IMR-90 (cell line): Measurements from ENCODE around the gene RAD51B. TPM values are rescaled to one million over a fixed set of nuclear protein-coding genes. Genes with fewer than 3 reads are reported as not detected.
A peak's percentile ranks its signal among the peaks of the same experiment; 100 is the strongest.

Experiments
- ATAC-seq: fragments of 200-7000 bp; cut with Tn5 transposase; 2 replicates; pipeline ENCODE4 v1.9.1; 2020; ENCODE audit warnings: low read depth, mild to moderate bottlenecking, moderate library complexity
- BruUV-seq: library from RNA; stranded (reverse); fragments of 400-500 nt; replicated peaks from 2 replicates; lab custom pipeline; 2021; lab: Mats Ljungman, UMichigan
- CTCF ChIA-PET: fragments of 300-600 bp; formaldehyde crosslinking; extraction: SDS; loops from one replicate; lab custom pipeline; 2021; ENCODE audit warnings: antibody characterized with exemption; lab: Yijun Ruan, JAX
- POLR2A ChIA-PET: fragments of 300-600 bp; sonication (Branson Sonifier 250); formaldehyde crosslinking; loops from one replicate; lab custom pipeline; 2022; ENCODE audit warnings: antibody characterized with exemption; ENCODE audit not compliant: unreplicated experiment; lab: Charles Lee
- DNase-seq: peaks from one replicate; pipeline ENCODE4 v3.0.0; 2013
- H2AFZ ChIP-seq: replicated peaks from 2 replicates; pipeline ENCODE3; 2013; ENCODE audit warnings: low read length, mild to moderate bottlenecking; ENCODE audit not compliant: poor library complexity
- H2AK5ac ChIP-seq: 2 replicates; pipeline ENCODE4 v1.6.1; 2013; ENCODE audit warnings: low read depth, low read length, inconsistent platforms
- H2AK9ac ChIP-seq: replicated peaks from 2 replicates; pipeline ENCODE3; 2013; ENCODE audit warnings: mild to moderate bottlenecking, low read depth, low read length, moderate library complexity; ENCODE audit not compliant: poor library complexity
- H2BK120ac ChIP-seq: 2 replicates; pipeline ENCODE4 v1.6.1; 2013; ENCODE audit warnings: low read depth, low read length, inconsistent platforms
- H2BK15ac ChIP-seq: 3 replicates; pipeline ENCODE4 v1.6.1; 2013; ENCODE audit warnings: low read depth, low read length, inconsistent platforms
- H2BK20ac ChIP-seq: 2 replicates; pipeline ENCODE4 v1.6.1; 2013; ENCODE audit warnings: low read depth, mild to moderate bottlenecking, inconsistent platforms, low read length, moderate library complexity
- H2BK5ac ChIP-seq: 2 replicates; pipeline ENCODE4 v1.6.1; 2013; ENCODE audit warnings: mild to moderate bottlenecking, low read depth, low read length, inconsistent platforms; ENCODE audit not compliant: poor library complexity, severe bottlenecking
- H3K14ac ChIP-seq: replicated peaks from 2 replicates; pipeline ENCODE4 v1.6.1; 2013; ENCODE audit warnings: low read depth, low read length, inconsistent platforms
- H3K18ac ChIP-seq: 2 replicates; pipeline ENCODE4 v1.6.1; 2013; ENCODE audit warnings: low read depth, low read length, control low read depth
- H3K23ac ChIP-seq: 2 replicates; pipeline ENCODE4 v1.6.1; 2013; ENCODE audit warnings: low read depth, low read length, inconsistent platforms
- H3K27ac ChIP-seq: 2 replicates; pipeline ENCODE4 v1.5.1; 2013; ENCODE audit warnings: mild to moderate bottlenecking, control low read depth, low read length; ENCODE audit not compliant: insufficient read depth
- H3K27me3 ChIP-seq: 2 replicates; pipeline ENCODE4 v1.6.1; 2013; ENCODE audit warnings: low read length; ENCODE audit not compliant: control insufficient read depth, insufficient read depth
- H3K36me3 ChIP-seq: 2 replicates; pipeline ENCODE4 v1.6.1; 2013; ENCODE audit warnings: low read length, mixed read lengths; ENCODE audit not compliant: control insufficient read depth, insufficient read depth
- H3K4ac ChIP-seq: 2 replicates; pipeline ENCODE4 v1.6.1; 2013; ENCODE audit warnings: low read depth, low read length, inconsistent platforms
- H3K4me1 ChIP-seq: 2 replicates; pipeline ENCODE4 v1.6.1; 2013; ENCODE audit warnings: low read length, mixed read lengths; ENCODE audit not compliant: control insufficient read depth, insufficient read depth
- H3K4me2 ChIP-seq: 2 replicates; pipeline ENCODE4 v1.6.1; 2013; ENCODE audit warnings: low read depth, mild to moderate bottlenecking, control low read depth, low read length, moderate library complexity
- H3K4me3 ChIP-seq: 2 replicates; pipeline ENCODE4 v1.5.1; 2013; ENCODE audit warnings: low read depth, mild to moderate bottlenecking, control low read depth, low read length, moderate library complexity; ENCODE audit not compliant: insufficient read depth
- H3K56ac ChIP-seq: 2 replicates; pipeline ENCODE4 v1.6.1; 2013; ENCODE audit warnings: low read length, inconsistent platforms; ENCODE audit not compliant: insufficient read depth; ENCODE audit errors: extremely low read depth
- H3K79me1 ChIP-seq, 2 experiments: 2 replicates each; pipeline ENCODE4 v1.6.1; 2013; ENCODE audit warnings: low read length in 2 of 2, inconsistent platforms in 1 of 2, low read depth in 1 of 2
- H3K9ac ChIP-seq: 2 replicates; pipeline ENCODE4 v1.6.1; 2013; ENCODE audit warnings: low read depth, low read length, control low read depth
- H3K9me1 ChIP-seq: 2 replicates; pipeline ENCODE4 v1.6.1; 2013; ENCODE audit warnings: low read length, inconsistent platforms; ENCODE audit not compliant: insufficient read depth
- H3K9me3 ChIP-seq: 2 replicates; pipeline ENCODE4 v1.6.1; 2013; ENCODE audit warnings: low read length; ENCODE audit not compliant: control insufficient read depth, insufficient read depth
- H4K20me1 ChIP-seq: 2 replicates; pipeline ENCODE4 v1.6.1; 2013; ENCODE audit warnings: low read length, inconsistent platforms; ENCODE audit not compliant: insufficient read depth
- H4K5ac ChIP-seq: 2 replicates; pipeline ENCODE4 v1.6.1; 2013; ENCODE audit warnings: mild to moderate bottlenecking, low read depth, low read length, control low read depth
- H4K8ac ChIP-seq, 2 experiments: 2 replicates each; pipeline ENCODE4 v1.6.1; 2013; ENCODE audit warnings: low read depth in 2 of 2, low read length in 2 of 2, control low read depth in 1 of 2, inconsistent platforms in 1 of 2
- H4K91ac ChIP-seq: 2 replicates; pipeline ENCODE4 v1.6.1; 2013; ENCODE audit warnings: low read depth, low read length, inconsistent platforms; ENCODE audit not compliant: insufficient read depth
- CEBPB ChIP-seq: IDR thresholded peaks from 2 replicates; pipeline ENCODE4 v1.6.1; 2012; ENCODE audit warnings: low read depth, low read length, improper control_type of control experiment
- CHD1 ChIP-seq: IDR thresholded peaks from 2 replicates; pipeline ENCODE4 v1.6.1; 2012; ENCODE audit warnings: low read depth, low read length, improper control_type of control experiment
- ELK1 ChIP-seq: fragments of 150-350 bp; IDR thresholded peaks from 2 replicates; pipeline ENCODE4 v1.6.1; 2016; ENCODE audit warnings: low read depth, mild to moderate bottlenecking, low read length, moderate library complexity, borderline replicate concordance
- FOS ChIP-seq: fragments of 150-350 bp; IDR thresholded peaks from 2 replicates; pipeline ENCODE4 v1.6.1; 2016; ENCODE audit warnings: low read depth, low read length
- MAFK ChIP-seq: IDR thresholded peaks from 2 replicates; pipeline ENCODE4 v1.6.1; 2012; ENCODE audit warnings: low read depth, low read length, improper control_type of control experiment
- MAZ ChIP-seq: IDR thresholded peaks from 2 replicates; pipeline ENCODE4 v1.6.1; 2012; ENCODE audit warnings: low read depth, mild to moderate bottlenecking, low read length, improper control_type of control experiment, moderate library complexity, borderline replicate concordance
- MXI1 ChIP-seq: IDR thresholded peaks from 2 replicates; pipeline ENCODE4 v1.6.1; 2012; ENCODE audit warnings: low read depth, mild to moderate bottlenecking, low read length, moderate library complexity, borderline replicate concordance
- NFE2L2 ChIP-seq: fragments of 150-350 bp; IDR thresholded peaks from 2 replicates; pipeline ENCODE4 v1.6.1; 2016; ENCODE audit warnings: low read depth, mild to moderate bottlenecking, low read length
- POLR2A ChIP-seq: IDR thresholded peaks from 2 replicates; pipeline ENCODE4 v1.6.1; 2012; ENCODE audit warnings: mild to moderate bottlenecking, low read depth, low read length
- RAD21 ChIP-seq: IDR thresholded peaks from 2 replicates; pipeline ENCODE4 v1.6.1; 2012; ENCODE audit warnings: low read length, improper control_type of control experiment
- RCOR1 ChIP-seq: IDR thresholded peaks from 2 replicates; pipeline ENCODE4 v1.6.1; 2012; ENCODE audit warnings: mild to moderate bottlenecking, low read length, improper control_type of control experiment; ENCODE audit not compliant: insufficient replicate concordance
- RFX5 ChIP-seq: IDR thresholded peaks from 2 replicates; pipeline ENCODE4 v1.8.0; 2012; ENCODE audit warnings: low read depth, mild to moderate bottlenecking, low read length, moderate library complexity
- WGBS, 2 experiments: methylation state at CpG; one replicate each; pipeline versions ENCODE4 v1.1.5 to v1.1.7; 2013; ENCODE audit warnings: missing lambda C conversion rate in 2 of 2; ENCODE audit not compliant: insufficient read length in 1 of 2; ENCODE audit errors: extremely low coverage in 2 of 2; 5-methylcytosine and 5-hydroxymethylcytosine counted together
- dilution Hi-C: fragments of 300-500 bp; cut with HindIII; formaldehyde crosslinking; loops from one replicate; pipeline ENCODE4 v1.14.3; 2018; ENCODE audit warnings: low sequenced_read_pairs; ENCODE audit not compliant: unreplicated experiment
- in situ Hi-C: fragments of 300-500 bp; cut with MboI; formaldehyde crosslinking; loops from 3 replicates; pipeline ENCODE4 v1.14.3; 2019; ENCODE audit warnings: low sequenced_read_pairs, inconsistent platforms, mixed read lengths
- intact Hi-C: fragments of 100-400 bp; cut with micrococcal nuclease; formaldehyde crosslinking; loops from 2 replicates; pipeline ENCODE4 v1.10.0; 2022
- polyA plus RNA-seq, 3 experiments: library from polyadenylated mRNA; depleted of rRNA; stranded (reverse); fragments of >200 nt; gene quantifications; 2 replicates each; pipeline ENCODE4 v1.2.3, GENCODE V29; 2012; ENCODE audit warnings: low replicate concordance in 1 of 3
- total RNA-seq: library from RNA; depleted of rRNA; stranded (reverse); fragments of >200 nt; gene quantifications from 2 replicates; pipeline ENCODE4 v1.2.3, GENCODE V29; 2012
- TF ChIP-seq, protein P1 (sequence below): fragments of 150-350 bp; IDR thresholded peaks from 2 replicates; pipeline ENCODE4 v1.6.1; 2017; ENCODE audit warnings: mild to moderate bottlenecking, antibody characterized with exemption, low read length, low read depth
- TF ChIP-seq, protein P2 (sequence below): conservative IDR thresholded peaks from 2 replicates; pipeline ENCODE4 v1.5.1; 2012; ENCODE audit warnings: mild to moderate bottlenecking, low read depth, low read length, improper control_type of control experiment

The RAD51B gene
- total and polyA plus RNA-seq, 2 of the 4 experiments (the other 2 are of a cell fraction) = 5.1 to 18.8 TPM

DNA sequence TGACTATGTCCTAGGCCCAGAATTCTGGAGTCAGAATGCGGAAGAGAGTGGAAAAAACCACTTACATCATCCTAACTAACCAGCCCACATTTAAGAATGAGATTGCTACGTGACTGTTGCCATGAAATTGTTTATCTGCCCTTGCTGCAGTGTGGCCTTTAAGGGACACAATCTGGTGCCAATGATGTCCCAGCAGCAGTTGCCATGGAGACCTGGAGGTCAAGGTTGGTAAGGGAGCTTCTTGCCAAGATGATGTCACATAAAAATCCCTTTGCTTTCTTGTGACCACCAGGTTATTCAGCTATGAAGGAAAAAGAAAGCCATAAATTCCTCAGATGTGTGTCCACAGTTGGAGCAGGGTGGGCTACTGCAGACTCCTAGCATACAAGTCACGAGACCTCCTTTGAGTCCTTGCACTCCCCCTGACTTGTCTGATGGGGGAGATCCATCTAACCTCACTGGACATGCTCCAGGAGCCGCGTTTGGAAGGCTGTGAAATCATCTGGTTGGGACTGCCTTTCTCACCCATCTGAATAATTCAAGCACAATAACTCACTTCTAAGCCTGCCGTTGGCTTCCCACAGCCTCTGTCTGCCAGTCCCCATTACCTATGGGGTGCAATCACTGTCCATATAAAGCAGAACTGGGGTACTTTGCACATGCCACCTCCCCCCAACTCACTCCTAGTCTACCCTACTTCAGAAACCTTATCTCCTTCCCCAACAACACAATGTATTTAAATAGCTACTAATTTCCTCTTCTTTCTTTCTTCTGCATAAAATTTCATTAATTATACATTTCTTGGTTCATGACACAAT lies 807.7 kb downstream of the RAD51B start:
- intact Hi-C loops = no loop called here
- no peaks in the 10 kb centered on the region for H3K79me1 ChIP-seq
- no peak overlapping the region for H2AFZ ChIP-seq
- H3K9me1 ChIP-seq = peaks cover 6% of the 10 kb centered on the region; the same call in 1 of the 2 replicates
- no peaks in the 10 kb centered on the region for H3K27me3 ChIP-seq
- H3K23ac ChIP-seq = no peak overlapping the region
- in situ Hi-C loops = no loop called here
- no peak overlapping the region for H3K56ac ChIP-seq
- peak overlapping the region; percentile 59; the same call in 1 of the 2 replicates for H3K4ac ChIP-seq
- no peak overlapping the region for H2BK15ac ChIP-seq
- no peak overlapping the region for H3K4me2 ChIP-seq
- H3K14ac ChIP-seq = peak overlapping the region; percentile 67
- no peak overlapping the region for H2AK9ac ChIP-seq
- H3K36me3 ChIP-seq = no peaks in the 10 kb centered on the region
- 0 out of 4 replicates have a peak overlapping the region, but pooled peaks of 1 of the 2 experiments have one; percentile 6 for H4K8ac ChIP-seq
- peak overlapping the region; percentile 3; the same call in 1 of the 2 replicates for H4K91ac ChIP-seq
- peak overlapping the region; percentile 71 for H2BK120ac ChIP-seq
- H2BK5ac ChIP-seq = no peak overlapping the region
- dilution Hi-C loops = no loop called here
- H3K9me3 ChIP-seq = no peaks in the 10 kb centered on the region
- no peak overlapping the region for H3K4me3 ChIP-seq
- no peak overlapping the region; the same call in 1 of the 2 replicates for H4K5ac ChIP-seq
- DNase-seq (no peak), ATAC-seq (no peak)
- POLR2A ChIA-PET = no interaction called here
- H3K27ac ChIP-seq = no peak overlapping the region
- BruUV-seq = no TSS peak
- H3K18ac ChIP-seq = no peak overlapping the region
- WGBS, 2 experiments = 43% methylated on average over 1 of the region's 6 CpGs; no CpG with 5 or more reads in 1 of the 2 experiments
- peak overlapping the region; percentile 60; the same call in 1 of the 2 replicates for H2AK5ac ChIP-seq
- no peak overlapping the region for H3K9ac ChIP-seq
- CTCF ChIA-PET = no interaction called here
- H3K4me1 ChIP-seq = no peaks in the 10 kb centered on the region; the same call in 1 of the 2 replicates
- no peaks in the 10 kb centered on the region for H4K20me1 ChIP-seq
- H2BK20ac ChIP-seq = peak overlapping the region; percentile 5; the same call in 1 of the 2 replicates
- TF ChIP-seq RFX5 (no peak), MXI1 (no peak), RCOR1 (no peak), ELK1 (no peak), RAD21 (no peak), NFE2L2 (no peak), MAFK (no peak), MAZ (no peak), POLR2A (no peak), FOS (no peak), CEBPB (no peak), CHD1 (no peak)
- TF ChIP-seq, protein P1, sequence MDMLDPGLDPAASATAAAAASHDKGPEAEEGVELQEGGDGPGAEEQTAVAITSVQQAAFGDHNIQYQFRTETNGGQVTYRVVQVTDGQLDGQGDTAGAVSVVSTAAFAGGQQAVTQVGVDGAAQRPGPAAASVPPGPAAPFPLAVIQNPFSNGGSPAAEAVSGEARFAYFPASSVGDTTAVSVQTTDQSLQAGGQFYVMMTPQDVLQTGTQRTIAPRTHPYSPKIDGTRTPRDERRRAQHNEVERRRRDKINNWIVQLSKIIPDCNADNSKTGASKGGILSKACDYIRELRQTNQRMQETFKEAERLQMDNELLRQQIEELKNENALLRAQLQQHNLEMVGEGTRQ = no peak
- TF ChIP-seq, protein P2, sequence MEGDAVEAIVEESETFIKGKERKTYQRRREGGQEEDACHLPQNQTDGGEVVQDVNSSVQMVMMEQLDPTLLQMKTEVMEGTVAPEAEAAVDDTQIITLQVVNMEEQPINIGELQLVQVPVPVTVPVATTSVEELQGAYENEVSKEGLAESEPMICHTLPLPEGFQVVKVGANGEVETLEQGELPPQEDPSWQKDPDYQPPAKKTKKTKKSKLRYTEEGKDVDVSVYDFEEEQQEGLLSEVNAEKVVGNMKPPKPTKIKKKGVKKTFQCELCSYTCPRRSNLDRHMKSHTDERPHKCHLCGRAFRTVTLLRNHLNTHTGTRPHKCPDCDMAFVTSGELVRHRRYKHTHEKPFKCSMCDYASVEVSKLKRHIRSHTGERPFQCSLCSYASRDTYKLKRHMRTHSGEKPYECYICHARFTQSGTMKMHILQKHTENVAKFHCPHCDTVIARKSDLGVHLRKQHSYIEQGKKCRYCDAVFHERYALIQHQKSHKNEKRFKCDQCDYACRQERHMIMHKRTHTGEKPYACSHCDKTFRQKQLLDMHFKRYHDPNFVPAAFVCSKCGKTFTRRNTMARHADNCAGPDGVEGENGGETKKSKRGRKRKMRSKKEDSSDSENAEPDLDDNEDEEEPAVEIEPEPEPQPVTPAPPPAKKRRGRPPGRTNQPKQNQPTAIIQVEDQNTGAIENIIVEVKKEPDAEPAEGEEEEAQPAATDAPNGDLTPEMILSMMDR = no peak
